ENCODE data around the gene BEST2. TPM values are rescaled to one million over a fixed set of nuclear protein-coding genes. Genes with fewer than 3 reads are reported as not detected.

The BEST2 gene
- total RNA-seq, 1 experiment from 2014 or later, result 0.10 TPM

- DNase-seq (ENCODE audit: low read depth, low spot score) (no peak), ATAC-seq (no peak)
- BruUV-seq (replicated peaks), result no TSS peak
- no peaks in the 10 kb centered on the region for H3K9me2 ChIP-seq (ENCODE audit: insufficient read depth)
- H2AFZ ChIP-seq (ENCODE audit: low read depth, low read length, poor library complexity, severe bottlenecking), result no peak overlapping the region
- no peak overlapping the region for H3K4me2 ChIP-seq (ENCODE audit: low read length)
- intact Hi-C loops (cut with micrococcal nuclease), result loop anchor here (5.0 kb wide), 1 partner anchor 122 kb away; the partner anchor contains the start of gene MAST1
- peaks cover 45 to 58% of the 10 kb centered on the region in 2 experiments for H3K36me3 ChIP-seq (ENCODE audit: control insufficient read depth in 1 of 2, insufficient read depth in 2 of 2, low read length in 2 of 2)
- CTCF ChIA-PET, result no interaction called here
- no peaks in the 10 kb centered on the region for H3K9me3 ChIP-seq (ENCODE audit: control insufficient read depth in 1 of 2, insufficient read depth in 1 of 2, low read depth in 1 of 2, low read length in 2 of 2)
- H4K20me1 ChIP-seq (ENCODE audit: insufficient read depth), result no peaks in the 10 kb centered on the region
- H3K79me2 ChIP-seq (ENCODE audit: insufficient read depth, low read length), result peaks cover 64% of the 10 kb centered on the region
- no peak overlapping the region for H3K9ac ChIP-seq (ENCODE audit: low read length)
- no peaks in the 10 kb centered on the region for H3K27me3 ChIP-seq (ENCODE audit: insufficient read depth, low read length)
- TF ChIP-seq, protein P1, sequence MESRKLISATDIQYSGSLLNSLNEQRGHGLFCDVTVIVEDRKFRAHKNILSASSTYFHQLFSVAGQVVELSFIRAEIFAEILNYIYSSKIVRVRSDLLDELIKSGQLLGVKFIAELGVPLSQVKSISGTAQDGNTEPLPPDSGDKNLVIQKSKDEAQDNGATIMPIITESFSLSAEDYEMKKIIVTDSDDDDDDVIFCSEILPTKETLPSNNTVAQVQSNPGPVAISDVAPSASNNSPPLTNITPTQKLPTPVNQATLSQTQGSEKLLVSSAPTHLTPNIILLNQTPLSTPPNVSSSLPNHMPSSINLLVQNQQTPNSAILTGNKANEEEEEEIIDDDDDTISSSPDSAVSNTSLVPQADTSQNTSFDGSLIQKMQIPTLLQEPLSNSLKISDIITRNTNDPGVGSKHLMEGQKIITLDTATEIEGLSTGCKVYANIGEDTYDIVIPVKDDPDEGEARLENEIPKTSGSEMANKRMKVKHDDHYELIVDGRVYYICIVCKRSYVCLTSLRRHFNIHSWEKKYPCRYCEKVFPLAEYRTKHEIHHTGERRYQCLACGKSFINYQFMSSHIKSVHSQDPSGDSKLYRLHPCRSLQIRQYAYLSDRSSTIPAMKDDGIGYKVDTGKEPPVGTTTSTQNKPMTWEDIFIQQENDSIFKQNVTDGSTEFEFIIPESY (IDR thresholded peaks at IDR 0.05; ENCODE audit: extremely low read depth, insufficient replicate concordance, low read length), result no peak
- TF ChIP-seq, protein P2, sequence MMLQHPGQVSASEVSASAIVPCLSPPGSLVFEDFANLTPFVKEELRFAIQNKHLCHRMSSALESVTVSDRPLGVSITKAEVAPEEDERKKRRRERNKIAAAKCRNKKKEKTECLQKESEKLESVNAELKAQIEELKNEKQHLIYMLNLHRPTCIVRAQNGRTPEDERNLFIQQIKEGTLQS (IDR thresholded peaks at IDR 0.05), result no peak
- TF ChIP-seq, protein P3, sequence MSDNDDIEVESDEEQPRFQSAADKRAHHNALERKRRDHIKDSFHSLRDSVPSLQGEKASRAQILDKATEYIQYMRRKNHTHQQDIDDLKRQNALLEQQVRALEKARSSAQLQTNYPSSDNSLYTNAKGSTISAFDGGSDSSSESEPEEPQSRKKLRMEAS (IDR thresholded peaks at IDR 0.05), result no peak
- TF ChIP-seq SRF (IDR thresholded peaks at IDR 0.05; ENCODE audit: low read depth) (no peak), EGR1 (IDR thresholded peaks at IDR 0.05; ENCODE audit: low read depth) (no peak), CEBPB (IDR thresholded peaks at IDR 0.05; ENCODE audit: low read depth) (no peak), CTCF (IDR thresholded peaks at IDR 0.05 in 2 of 3, conservative IDR thresholded peaks at IDR 0.05 in 1 of 3; ENCODE audit: borderline replicate concordance in 1 of 3, insufficient read depth in 1 of 3, low read depth in 2 of 3, low read length in 2 of 3) (no peak), ZNF274 (IDR thresholded peaks at IDR 0.05; ENCODE audit: low read depth, low read length) (no peak), REST (IDR thresholded peaks at IDR 0.05; ENCODE audit: low read depth) (no peak), RAD21 (IDR thresholded peaks at IDR 0.05; ENCODE audit: low read depth) (no peak), EZH2phosphoT487 (IDR thresholded peaks at IDR 0.05; ENCODE audit: borderline replicate concordance) (no peak), FOSL1 (IDR thresholded peaks at IDR 0.05; ENCODE audit: low read depth) (no peak), CBX3 (IDR thresholded peaks at IDR 0.05; ENCODE audit: low read depth) (no peak), POLR2AphosphoS5 (IDR thresholded peaks at IDR 0.05; ENCODE audit: low read depth, low read length) (no peak), ZFX (IDR thresholded peaks at IDR 0.05) (no peak), YY1 (IDR thresholded peaks at IDR 0.05; ENCODE audit: extremely low read depth, insufficient replicate concordance, low read depth, low read length) (no peak), POLR2A (IDR thresholded peaks at IDR 0.05; ENCODE audit: borderline replicate concordance, extremely low read depth, insufficient read depth, insufficient read length) (no peak), ELF1 (IDR thresholded peaks at IDR 0.05; ENCODE audit: borderline replicate concordance, low read depth) (no peak), EZH2 (IDR thresholded peaks at IDR 0.05) (no peak), SIN3A (IDR thresholded peaks at IDR 0.05; ENCODE audit: low read depth) (no peak)
- RAD21 ChIA-PET (ENCODE audit: low non-redundant PET in 1 of 2, low total read pairs in 2 of 2, uncharacterized antibody in 2 of 2, unreplicated experiment in 2 of 2), result no interaction called here
- H3K4me3 ChIP-seq (replicated peaks in 1 of 2; ENCODE audit: low read depth in 1 of 2, low read length in 2 of 2), result no peak overlapping the region
- POLR2A ChIA-PET, result no interaction called here
- H3K4me1 ChIP-seq (ENCODE audit: control insufficient read depth in 1 of 2, insufficient read depth in 2 of 2, low read length in 2 of 2), result peaks cover 0 to 8% of the 10 kb centered on the region in 2 experiments; a peak in 1 of 4 replicates
- no peak overlapping the region for H3K27ac ChIP-seq (ENCODE audit: low read depth, low read length)
Measured at GRCh38 chr19:12715102-12715501, 36.5 kb upstream of the BEST2 start.

All from HCT116 (cell line).